ENCODE data around the gene SRRM2.

Gene SRRM2

GRCh38 chr16:2740476-2740875 lies 12.0 kb upstream of the SRRM2 start:
- no peak for DNase-seq

GRCh38 chr16:2741168-2741567 lies 11.3 kb upstream of the SRRM2 start:
- DNase-seq, result no peak

GRCh38 chr16:2742323-2743006 lies 10.0 kb upstream of the SRRM2 start:
- DNase-seq, result no peak

DNA sequence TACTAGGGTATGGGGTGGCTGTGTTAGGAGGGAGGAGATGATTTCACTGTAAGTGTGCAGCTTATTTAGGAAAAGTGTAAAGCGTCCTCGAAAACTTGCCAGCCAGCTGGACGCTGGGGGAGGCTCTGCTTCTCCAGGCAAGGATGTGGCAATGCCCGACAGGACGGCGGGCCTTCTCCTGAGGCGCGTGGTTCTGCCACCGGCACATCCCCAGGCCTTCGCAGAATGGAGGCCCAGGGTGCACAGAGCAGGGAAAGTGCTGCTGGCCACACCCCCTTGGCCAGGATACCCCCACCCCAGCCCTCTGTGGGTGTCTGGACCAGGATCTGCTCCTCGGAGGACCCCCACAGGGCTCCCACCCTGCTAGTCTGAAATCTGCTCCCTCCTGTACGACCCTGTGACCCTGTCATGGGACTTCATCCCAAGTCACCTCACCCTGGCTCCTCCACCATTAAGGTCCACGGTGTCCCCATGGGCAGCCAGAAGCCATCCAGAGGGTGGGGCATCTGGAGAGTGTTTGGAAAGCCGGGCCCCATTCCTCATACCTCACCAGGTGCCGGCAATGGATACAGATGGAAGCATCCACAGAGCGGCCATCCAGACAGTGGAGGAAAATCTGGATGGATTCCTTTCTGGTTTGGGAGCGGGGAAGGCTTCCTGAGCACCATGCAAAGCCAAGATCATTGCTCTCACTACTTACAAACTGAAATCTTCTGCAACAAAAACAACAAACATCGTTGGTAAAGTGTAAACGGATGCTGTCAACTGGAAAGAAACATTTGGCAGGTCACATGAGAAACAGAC lies 9.2 kb upstream of the SRRM2 start:
- no peak for DNase-seq

- DNase-seq, result no peak
Measured at GRCh38 chr16:2744711-2745110, 7.7 kb upstream of the SRRM2 start.

DNA sequence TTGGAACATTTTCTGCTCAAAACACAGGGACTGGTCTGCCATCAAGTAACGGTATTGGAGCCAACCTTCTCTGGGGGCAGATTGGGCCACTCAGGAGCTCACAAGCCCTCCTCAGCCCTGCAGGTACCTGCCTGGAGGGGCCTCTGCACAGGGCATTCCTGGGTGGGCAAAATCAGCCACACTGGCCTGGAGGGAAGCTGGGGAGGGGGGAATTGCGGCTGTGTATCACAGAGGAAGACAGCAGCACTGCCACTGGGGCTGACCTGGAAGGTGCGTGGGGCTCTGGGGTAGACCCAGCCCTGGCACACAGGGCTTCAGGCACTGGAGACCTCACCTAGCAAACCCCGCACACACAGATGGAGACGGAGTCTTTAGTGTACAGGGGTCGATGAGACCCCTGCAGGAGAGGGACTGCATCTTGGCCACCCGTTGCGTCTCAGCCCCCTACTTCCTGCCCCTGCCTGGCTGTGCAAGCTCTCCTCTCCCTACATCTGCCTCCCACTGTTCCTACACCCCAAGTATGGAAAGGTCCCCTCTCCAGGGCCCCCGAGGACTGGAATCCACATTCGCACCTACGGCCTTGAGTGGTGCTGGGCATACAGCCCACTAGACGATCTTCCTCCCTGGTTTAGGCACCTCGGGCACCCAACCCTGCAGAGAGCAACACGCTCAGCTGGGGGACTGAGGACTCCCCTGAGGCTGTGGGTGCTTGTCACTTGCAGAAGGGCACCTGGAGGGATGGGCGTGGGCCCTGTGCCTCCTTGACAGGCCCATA lies 7.1 kb upstream of the SRRM2 start:
- DNase-seq, result no peak

DNA sequence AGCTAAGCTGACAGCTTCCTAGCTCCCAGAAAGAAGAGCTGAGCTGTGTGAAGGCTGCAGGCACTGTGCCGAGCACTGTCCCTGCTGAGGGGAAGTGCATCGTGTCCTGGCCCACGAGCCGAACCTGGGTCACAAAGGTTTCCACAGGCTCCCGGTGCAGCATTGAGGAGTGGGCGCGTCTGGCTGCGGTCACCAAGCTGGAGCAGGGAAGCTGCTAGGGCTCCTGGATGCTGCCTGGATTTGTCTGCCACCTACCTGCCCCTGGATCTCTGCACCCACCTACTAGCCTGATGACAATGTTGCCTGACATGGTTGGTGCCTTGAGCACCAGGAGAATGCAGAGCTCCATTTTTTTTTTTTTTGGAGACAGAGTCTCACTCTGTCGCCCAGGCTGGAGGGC lies 6.5 kb upstream of the SRRM2 start:
- DNase-seq, result no peak

DNA sequence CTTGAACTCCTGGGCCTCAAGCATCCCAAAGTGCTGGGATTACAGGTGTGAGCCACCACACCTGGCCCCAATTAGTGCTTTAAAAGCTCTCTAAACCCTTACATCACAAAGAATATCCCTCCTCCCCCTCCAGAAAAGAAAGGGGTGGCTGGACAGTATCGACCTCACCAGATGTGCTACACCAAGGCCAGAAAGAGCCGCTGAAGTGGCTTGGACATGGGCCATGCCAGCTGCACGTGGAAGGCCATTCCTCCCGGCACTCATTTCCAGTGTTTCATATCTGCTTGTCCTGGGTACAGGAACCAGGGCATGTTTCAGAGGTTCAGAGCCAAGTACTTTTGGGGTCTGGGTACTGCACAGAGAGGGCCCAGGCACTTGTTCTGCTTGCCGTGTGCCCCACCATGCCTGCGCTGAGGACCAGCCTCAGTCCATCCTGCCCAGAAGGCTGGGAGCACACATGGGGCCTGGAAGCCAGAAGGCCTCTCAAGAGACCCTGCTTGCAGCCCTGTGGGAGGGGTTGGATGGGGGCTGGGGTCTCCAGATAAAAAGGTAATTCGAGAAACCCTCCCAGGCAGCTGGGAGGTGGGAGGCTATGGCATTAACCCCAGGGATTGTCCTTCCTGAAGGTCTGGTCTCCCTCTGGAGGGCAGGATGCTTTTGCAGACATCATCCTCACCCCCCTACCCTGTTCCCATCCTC lies 3.5 kb upstream of the SRRM2 start:
- no peak for DNase-seq

DNA sequence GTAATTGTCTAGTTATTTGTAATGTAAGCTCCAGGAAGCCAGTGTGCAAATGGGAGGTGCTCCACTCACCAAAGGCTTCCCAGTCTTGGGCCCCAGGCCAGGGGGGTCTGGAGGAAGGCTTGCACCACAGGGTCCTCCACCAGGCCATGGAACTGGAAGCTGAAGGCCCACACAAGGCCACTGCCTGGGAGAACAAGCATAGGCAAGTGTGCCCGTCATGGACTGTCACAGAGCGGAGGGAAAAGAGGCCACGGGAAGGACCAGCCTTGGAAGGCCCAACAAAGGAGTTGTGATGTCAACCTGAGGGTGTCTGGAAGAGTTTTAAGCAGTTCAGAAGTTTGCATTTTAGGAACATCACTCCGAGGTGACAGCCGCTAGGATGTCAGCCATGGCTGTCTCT lies 3.0 kb upstream of the SRRM2 start:
- no peak for DNase-seq

- DNase-seq, result no peak
Measured at GRCh38 chr16:2749936-2750335, 2.5 kb upstream of the SRRM2 start.

- no peak for DNase-seq
Measured at GRCh38 chr16:2751577-2752034, 832 bp upstream of the SRRM2 start.

DNA sequence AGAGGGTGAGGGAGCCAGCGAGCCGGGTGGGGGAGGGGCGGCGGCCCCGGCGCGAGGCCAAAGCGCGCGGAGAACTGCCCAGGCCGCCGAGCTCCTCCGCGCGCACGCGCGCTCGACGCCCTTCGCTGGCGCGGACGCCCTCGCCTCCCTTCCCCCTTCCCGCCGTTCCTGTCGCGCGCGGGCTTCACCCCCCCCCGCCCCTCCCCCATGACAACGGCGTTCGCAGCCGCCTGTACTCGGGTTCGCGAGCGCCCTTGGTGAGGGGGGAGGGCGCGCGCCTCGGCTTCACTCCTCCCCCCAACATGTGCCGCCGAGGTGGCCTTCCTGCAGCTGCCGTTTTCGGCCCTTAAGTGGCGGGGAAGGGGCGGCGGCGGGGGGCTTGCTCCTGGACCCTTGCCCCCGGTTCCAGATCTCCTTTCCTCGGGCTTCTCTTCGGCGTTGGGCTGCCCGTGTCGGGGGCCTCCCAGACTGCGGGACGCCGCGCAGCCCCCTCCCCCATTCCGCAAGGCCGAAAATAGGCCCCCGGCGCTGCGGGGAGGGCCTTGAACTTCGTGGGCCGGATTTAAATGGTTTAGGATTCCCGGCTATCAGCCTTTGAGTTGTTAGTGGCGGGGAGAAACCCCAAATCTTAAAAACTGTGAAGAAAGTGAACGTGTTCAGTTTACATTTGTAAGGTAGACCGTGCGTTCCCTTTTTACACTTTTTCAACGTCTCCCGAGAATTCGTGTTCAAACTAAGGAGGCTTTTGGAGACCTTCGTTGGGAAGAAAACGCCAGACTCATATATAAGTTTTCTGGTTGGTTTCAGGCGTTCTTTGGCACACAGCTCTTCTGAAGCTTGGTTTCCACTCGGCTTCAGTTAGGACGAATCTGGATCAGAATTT lies 653 bp downstream of the SRRM2 start:
- DNase-seq, result peak in 2 of 4 experiments; percentile 61 to 69

GRCh38 chr16:2753733-2754020 lies 1.2 kb downstream of the SRRM2 start:
- DNase-seq, result no peak

DNA sequence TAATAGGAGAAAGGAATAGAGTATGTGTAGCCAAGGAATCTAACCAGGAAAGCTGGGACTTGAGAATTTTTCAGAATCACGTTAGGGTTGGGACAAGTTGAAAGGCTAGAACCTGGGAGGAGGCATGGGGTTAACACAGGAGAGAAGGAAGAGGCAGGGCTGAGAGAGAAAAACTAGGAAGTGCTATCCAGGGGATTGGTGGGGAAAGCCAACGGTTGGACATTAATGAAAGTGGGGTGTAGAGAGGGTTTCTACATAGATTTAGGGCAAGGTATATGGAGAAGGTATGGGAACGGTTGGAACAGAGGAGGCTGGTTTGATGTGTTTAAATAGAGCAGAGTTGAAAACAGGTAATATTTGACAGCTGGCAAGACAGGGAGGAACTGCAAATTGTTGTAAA lies 2.7 kb downstream of the SRRM2 start:
- DNase-seq, result no peak

DNA sequence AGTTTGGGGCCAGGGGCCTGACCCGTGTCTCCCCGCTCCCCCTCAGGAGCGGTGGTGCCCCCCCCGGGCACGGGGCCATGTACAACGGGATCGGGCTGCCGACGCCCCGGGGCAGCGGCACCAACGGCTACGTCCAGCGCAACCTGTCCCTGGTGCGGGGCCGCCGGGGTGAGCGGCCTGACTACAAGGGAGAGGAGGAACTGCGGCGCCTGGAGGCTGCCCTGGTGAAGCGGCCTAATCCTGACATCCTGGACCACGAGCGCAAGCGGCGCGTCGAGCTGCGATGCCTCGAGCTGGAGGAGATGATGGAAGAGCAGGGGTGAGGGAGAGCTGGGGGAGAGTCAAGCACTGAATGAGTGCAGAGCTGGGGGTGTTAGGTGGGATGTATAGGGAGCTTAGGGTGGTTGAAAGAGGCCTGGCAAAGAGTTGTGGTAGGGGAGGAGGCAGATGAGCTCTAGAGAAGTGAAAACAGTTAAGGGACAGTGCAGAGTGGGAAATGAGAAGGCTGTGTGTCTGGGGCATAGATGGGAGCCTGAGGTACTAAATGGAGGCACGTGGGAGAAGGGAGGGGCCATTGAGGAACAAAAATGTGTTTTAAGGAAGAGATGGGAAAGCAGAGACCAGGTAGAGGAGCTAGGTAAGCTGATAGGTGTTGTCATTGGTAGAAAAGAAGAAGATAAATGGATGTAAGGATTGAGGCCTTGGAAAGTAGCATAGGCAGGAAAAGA lies 4.0 kb downstream of the SRRM2 start:
- DNase-seq, result no peak

DNA sequence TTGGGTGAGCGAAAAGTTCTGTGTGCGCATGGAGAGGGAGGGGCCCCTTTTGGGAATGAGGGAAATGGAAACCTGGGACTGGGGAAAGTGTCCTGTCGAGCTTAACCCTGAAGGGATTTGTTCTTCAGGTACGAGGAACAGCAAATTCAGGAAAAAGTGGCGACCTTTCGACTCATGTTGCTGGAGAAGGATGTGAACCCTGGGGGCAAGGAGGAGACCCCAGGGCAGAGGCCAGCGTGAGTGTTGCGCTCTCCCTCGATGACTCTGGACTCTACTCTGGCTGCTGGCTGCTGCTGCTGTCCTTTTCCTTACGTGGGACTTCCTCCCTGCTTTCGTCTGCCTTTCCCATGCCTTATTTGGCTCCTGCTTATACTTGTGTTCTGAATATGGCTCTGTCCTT lies 4.9 kb downstream of the SRRM2 start:
- DNase-seq, result no peak

- DNase-seq, result no peak
Measured at GRCh38 chr16:2761472-2761871, 9.0 kb downstream of the SRRM2 start.

- no peak for DNase-seq
Measured at GRCh38 chr16:2761886-2762583, 9.6 kb downstream of the SRRM2 start.

GRCh38 chr16:2762711-2763110 lies 10.3 kb downstream of the SRRM2 start:
- no peak for DNase-seq

- no peak for DNase-seq
Measured at GRCh38 chr16:2763173-2763572, 10.7 kb downstream of the SRRM2 start.

- no peak for DNase-seq
Measured at GRCh38 chr16:2764718-2765117, 12.3 kb downstream of the SRRM2 start.
